ENCODE results near the gene ZBTB44.

GRCh38 chr11:130178441-130179339 lies 136.0 kb downstream of the ZBTB44 start:
- no peak for TF ChIP-seq POLR2AphosphoS5 (IDR thresholded peaks at IDR 0.05)
- TF ChIP-seq POLR2A (IDR thresholded peaks at IDR 0.05), result no peak
- TF ChIP-seq EP300 (IDR thresholded peaks at IDR 0.05), result no peak
- TF ChIP-seq CTCF (IDR thresholded peaks at IDR 0.05), result no peak
